OCI-LY1 (cell line): ENCODE data around the gene HAPLN2.

Experiments
- EZH2 ChIP-seq: fragments of 200-600 bp; sonication (generic), shearing (Covaris generic); IDR thresholded peaks from 2 replicates; pipeline ENCODE4 v1.8.0; 2017; ENCODE audit warnings: borderline replicate concordance, mixed run types, mild to moderate bottlenecking, antibody characterized with exemption, low read length, moderate library complexity, mixed read lengths
- TF ChIP-seq, protein P1 (sequence below): fragments of 200-600 bp; sonication (generic), shearing (Covaris generic); IDR thresholded peaks from 2 replicates; pipeline ENCODE4 v1.5.1; 2017; ENCODE audit warnings: mild to moderate bottlenecking, antibody characterized with exemption, low read length, moderate library complexity, mixed read lengths

GRCh38 chr1:156658945-156659574, 39.8 kb downstream of the HAPLN2 start:
- TF ChIP-seq, protein P1, sequence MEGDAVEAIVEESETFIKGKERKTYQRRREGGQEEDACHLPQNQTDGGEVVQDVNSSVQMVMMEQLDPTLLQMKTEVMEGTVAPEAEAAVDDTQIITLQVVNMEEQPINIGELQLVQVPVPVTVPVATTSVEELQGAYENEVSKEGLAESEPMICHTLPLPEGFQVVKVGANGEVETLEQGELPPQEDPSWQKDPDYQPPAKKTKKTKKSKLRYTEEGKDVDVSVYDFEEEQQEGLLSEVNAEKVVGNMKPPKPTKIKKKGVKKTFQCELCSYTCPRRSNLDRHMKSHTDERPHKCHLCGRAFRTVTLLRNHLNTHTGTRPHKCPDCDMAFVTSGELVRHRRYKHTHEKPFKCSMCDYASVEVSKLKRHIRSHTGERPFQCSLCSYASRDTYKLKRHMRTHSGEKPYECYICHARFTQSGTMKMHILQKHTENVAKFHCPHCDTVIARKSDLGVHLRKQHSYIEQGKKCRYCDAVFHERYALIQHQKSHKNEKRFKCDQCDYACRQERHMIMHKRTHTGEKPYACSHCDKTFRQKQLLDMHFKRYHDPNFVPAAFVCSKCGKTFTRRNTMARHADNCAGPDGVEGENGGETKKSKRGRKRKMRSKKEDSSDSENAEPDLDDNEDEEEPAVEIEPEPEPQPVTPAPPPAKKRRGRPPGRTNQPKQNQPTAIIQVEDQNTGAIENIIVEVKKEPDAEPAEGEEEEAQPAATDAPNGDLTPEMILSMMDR, result no peak
- no peak for TF ChIP-seq EZH2
